ENCODE data around the gene SMPD3. TPM values are rescaled to one million over a fixed set of nuclear protein-coding genes. Genes with fewer than 3 reads are reported as not detected.

The SMPD3 gene
- polyA plus RNA-seq, 2 of the 4 experiments (the other 2 are of a cell fraction) = 0.04 to 0.13 TPM

DNA sequence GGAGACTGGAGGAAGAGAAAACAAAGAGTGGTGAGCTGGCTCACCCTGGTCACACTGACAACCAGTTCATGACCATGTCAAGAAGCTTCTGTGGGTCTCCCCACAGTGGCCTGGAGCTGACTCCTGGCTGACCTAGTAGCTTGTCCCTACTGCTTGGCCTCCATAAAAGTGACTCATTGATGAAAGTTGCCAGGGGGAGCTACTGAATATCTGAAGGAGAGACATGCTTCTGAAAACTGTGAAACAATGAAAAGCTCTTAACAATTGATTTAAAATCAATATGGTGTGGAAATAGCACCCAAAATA is 22.0 kb downstream of the SMPD3 start:
- H3K27ac ChIP-seq = no peak overlapping the region
- no peak for FAIRE-seq
- POLR2A ChIA-PET = no interaction called here
- no peak overlapping the region for H3K4me3 ChIP-seq
- H3K4me2 ChIP-seq = no peak overlapping the region
- DNase-seq (ENCODE audit: low read depth in 1 of 2, low spot score in 1 of 2) = no peak
- CTCF ChIA-PET = interaction anchor here (0.9 kb wide), 1 partner anchor 15 kb away, joined by 6 read pairs; no protein-coding TSS in a partner anchor
- ATAC-seq = peak in 1 of 2 experiments; percentile 28; a peak in 1 of 6 replicates
- no peaks in the 10 kb centered on the region for H3K9me3 ChIP-seq
- H3K4me1 ChIP-seq = no peaks in the 10 kb centered on the region
- TF ChIP-seq BHLHE40 (IDR thresholded peaks at IDR 0.05; ENCODE audit: low read depth, low read length) (no peak), POLR2A (IDR thresholded peaks at IDR 0.05; ENCODE audit: low read length) (no peak), MYC (IDR thresholded peaks at IDR 0.05; ENCODE audit: borderline replicate concordance, low read length) (no peak), EHMT2 (IDR thresholded peaks at IDR 0.05; ENCODE audit: low read depth) (no peak), JUN (IDR thresholded peaks at IDR 0.05) (no peak), RAD21 (conservative IDR thresholded peaks at IDR 0.05 in 1 of 2, IDR thresholded peaks at IDR 0.05 in 1 of 2) (no peak), PHF8 (IDR thresholded peaks at IDR 0.05; ENCODE audit: borderline replicate concordance, low read depth) (no peak)
- TF ChIP-seq, protein P1, sequence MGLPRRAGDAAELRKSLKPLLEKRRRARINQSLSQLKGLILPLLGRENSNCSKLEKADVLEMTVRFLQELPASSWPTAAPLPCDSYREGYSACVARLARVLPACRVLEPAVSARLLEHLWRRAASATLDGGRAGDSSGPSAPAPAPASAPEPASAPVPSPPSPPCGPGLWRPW (IDR thresholded peaks at IDR 0.05) = no peak
- TF ChIP-seq, protein P2, sequence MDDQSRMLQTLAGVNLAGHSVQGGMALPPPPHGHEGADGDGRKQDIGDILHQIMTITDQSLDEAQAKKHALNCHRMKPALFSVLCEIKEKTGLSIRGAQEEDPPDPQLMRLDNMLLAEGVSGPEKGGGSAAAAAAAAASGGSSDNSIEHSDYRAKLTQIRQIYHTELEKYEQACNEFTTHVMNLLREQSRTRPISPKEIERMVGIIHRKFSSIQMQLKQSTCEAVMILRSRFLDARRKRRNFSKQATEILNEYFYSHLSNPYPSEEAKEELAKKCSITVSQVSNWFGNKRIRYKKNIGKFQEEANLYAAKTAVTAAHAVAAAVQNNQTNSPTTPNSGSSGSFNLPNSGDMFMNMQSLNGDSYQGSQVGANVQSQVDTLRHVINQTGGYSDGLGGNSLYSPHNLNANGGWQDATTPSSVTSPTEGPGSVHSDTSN (IDR thresholded peaks at IDR 0.05) = no peak
- TF ChIP-seq, protein P3, sequence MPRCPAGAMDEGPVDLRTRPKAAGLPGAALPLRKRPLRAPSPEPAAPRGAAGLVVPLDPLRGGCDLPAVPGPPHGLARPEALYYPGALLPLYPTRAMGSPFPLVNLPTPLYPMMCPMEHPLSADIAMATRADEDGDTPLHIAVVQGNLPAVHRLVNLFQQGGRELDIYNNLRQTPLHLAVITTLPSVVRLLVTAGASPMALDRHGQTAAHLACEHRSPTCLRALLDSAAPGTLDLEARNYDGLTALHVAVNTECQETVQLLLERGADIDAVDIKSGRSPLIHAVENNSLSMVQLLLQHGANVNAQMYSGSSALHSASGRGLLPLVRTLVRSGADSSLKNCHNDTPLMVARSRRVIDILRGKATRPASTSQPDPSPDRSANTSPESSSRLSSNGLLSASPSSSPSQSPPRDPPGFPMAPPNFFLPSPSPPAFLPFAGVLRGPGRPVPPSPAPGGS (IDR thresholded peaks at IDR 0.05) = no peak
- TF ChIP-seq, protein P4, sequence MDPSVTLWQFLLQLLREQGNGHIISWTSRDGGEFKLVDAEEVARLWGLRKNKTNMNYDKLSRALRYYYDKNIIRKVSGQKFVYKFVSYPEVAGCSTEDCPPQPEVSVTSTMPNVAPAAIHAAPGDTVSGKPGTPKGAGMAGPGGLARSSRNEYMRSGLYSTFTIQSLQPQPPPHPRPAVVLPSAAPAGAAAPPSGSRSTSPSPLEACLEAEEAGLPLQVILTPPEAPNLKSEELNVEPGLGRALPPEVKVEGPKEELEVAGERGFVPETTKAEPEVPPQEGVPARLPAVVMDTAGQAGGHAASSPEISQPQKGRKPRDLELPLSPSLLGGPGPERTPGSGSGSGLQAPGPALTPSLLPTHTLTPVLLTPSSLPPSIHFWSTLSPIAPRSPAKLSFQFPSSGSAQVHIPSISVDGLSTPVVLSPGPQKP (IDR thresholded peaks at IDR 0.05; ENCODE audit: low read depth, low read length) = no peak

DNA sequence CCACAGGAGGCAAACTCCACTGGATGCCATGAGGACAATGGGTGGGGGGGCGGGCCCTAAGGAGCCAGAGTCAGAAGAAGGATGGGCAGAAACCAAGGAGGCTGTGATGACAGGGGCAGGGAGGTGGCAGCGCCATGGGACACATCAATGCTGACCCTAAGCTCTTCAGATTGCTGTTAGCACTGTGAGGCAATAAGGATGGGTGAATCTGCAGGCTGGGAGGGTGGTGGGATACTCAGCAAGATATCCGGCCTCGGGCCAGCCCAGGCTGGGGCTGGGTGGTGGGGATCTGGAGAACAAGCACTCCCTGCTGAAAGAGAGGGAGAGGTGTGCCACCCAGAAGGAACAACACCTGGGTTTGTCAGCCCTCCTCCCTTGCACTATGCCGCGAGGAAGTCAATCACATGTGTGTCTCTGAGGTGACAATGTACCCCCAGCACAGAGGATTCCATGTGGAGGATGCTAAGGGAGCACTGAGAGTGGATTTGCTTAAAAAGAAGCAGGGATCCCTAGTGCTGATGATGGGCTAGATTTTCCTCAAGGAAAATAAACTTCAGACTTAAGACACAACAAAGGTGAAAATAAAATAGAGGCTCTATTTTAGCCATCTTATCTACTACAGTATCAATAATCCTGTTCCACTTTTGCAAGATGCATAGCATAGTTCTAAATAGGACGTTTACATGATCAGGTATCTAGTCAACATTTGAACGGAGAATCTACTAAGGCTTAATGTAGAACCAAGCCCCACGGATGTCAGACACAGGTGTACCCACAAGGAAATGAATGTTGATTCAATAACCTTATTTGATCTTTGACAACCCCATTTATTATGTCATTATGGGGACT is 22.6 kb downstream of the SMPD3 start:
- no peak for ATAC-seq
- no peaks in the 10 kb centered on the region for H3K9me3 ChIP-seq
- no peak for FAIRE-seq
- H3K4me2 ChIP-seq = no peak overlapping the region
- no peak overlapping the region for H3K4me3 ChIP-seq
- ChIA-PET POLR2A (no interaction called here), CTCF (no interaction called here)
- H3K4me1 ChIP-seq = no peaks in the 10 kb centered on the region
- no peak for DNase-seq (ENCODE audit: low read depth in 1 of 2, low spot score in 1 of 2)
- no peak overlapping the region for H3K27ac ChIP-seq
- TF ChIP-seq TFCP2L1 (CRISPR knock-in tag; IDR thresholded peaks at IDR 0.05) (no peak), HEYL (CRISPR knock-in tag; IDR thresholded peaks at IDR 0.05) (no peak), PHF8 (IDR thresholded peaks at IDR 0.05; ENCODE audit: borderline replicate concordance, low read depth) (no peak), NPAS2 (CRISPR knock-in tag; IDR thresholded peaks at IDR 0.05; ENCODE audit: borderline replicate concordance) (no peak), ZC3H11A (IDR thresholded peaks at IDR 0.05) (no peak), FOSB (CRISPR knock-in tag; IDR thresholded peaks at IDR 0.05) (no peak), MAFK (IDR thresholded peaks at IDR 0.05; ENCODE audit: partially characterized antibody) (no peak), MYC (IDR thresholded peaks at IDR 0.05; ENCODE audit: borderline replicate concordance, low read length) (no peak), JUNB (IDR thresholded peaks at IDR 0.05) (no peak), RARB (CRISPR knock-in tag; IDR thresholded peaks at IDR 0.05) (no peak), HDAC2 (IDR thresholded peaks at IDR 0.05) (no peak), EP300 (IDR thresholded peaks at IDR 0.05) (no peak), FOSL2 (IDR thresholded peaks at IDR 0.05) (no peak), FOSL2 (CRISPR knock-in tag; IDR thresholded peaks at IDR 0.05) (no peak)
- WGBS (ENCODE audit: missing lambda C conversion rate) = 24% methylated on average over 7 of the region's 9 CpGs
